GM18868 (cell line): ENCODE results near the gene MED20.
A peak's percentile ranks its signal among the peaks of the same experiment; 100 is the strongest.
"Not testable (repeated sequence)": the region's sequence is repeated elsewhere in the genome, so short reads cannot be mapped to it uniquely, and the experiment has no call there.

Experiments
- ATAC-seq: cut with Tn5 transposase; IDR thresholded peaks from one replicate; pipeline ENCODE4 v1.9.1; 2021; ENCODE audit warnings: mild to moderate bottlenecking, moderate library complexity; ENCODE audit not compliant: unreplicated experiment

MED20 gene

GRCh38 chr6:41920921-41921711, at the start of gene MED20, which contains the start of gene BYSL:
Gene MED20 (minus strand): TSS chr6:41921139. CDS start chr6:41921018, 121 bp downstream.
Gene BYSL (plus strand): TSS chr6:41921499. CDS start chr6:41921563, 64 bp downstream.
- ATAC-seq, result peak; percentile 92

- no peak for ATAC-seq
Measured at GRCh38 chr6:41970436-41970846, 49.5 kb upstream of the MED20 start.

GRCh38 chr6:41967312-41968287, 46.7 kb upstream of the MED20 start:
- no peak for ATAC-seq

GRCh38 chr6:41966961-41967311, 46.0 kb upstream of the MED20 start:
- ATAC-seq, result no peak

GRCh38 chr6:41966214-41966920, 45.4 kb upstream of the MED20 start:
- no peak for ATAC-seq

- no peak for ATAC-seq
Measured at GRCh38 chr6:41965429-41966213, 44.7 kb upstream of the MED20 start.

- no peak for ATAC-seq
Measured at GRCh38 chr6:41964201-41964887, 43.4 kb upstream of the MED20 start.

- no peak for ATAC-seq
Measured at GRCh38 chr6:41963371-41963770, 42.4 kb upstream of the MED20 start.

- no peak for ATAC-seq
Measured at GRCh38 chr6:41960028-41960427, 39.1 kb upstream of the MED20 start.

- ATAC-seq, result no peak
Measured at GRCh38 chr6:41958022-41958856, 37.3 kb upstream of the MED20 start.

GRCh38 chr6:41957117-41957516, 36.2 kb upstream of the MED20 start:
- no peak for ATAC-seq

GRCh38 chr6:41955412-41955811, 34.5 kb upstream of the MED20 start:
- ATAC-seq, result no peak

GRCh38 chr6:41954668-41955067, 33.7 kb upstream of the MED20 start:
- no peak for ATAC-seq

GRCh38 chr6:41947581-41948220, 26.8 kb upstream of the MED20 start:
- no peak for ATAC-seq

GRCh38 chr6:41943456-41943855, 22.5 kb upstream of the MED20 start:
- ATAC-seq, result no peak

- ATAC-seq, result not testable (repeated sequence)
Measured at GRCh38 chr6:41942882-41943281, 21.9 kb upstream of the MED20 start.

GRCh38 chr6:41942067-41942851, 21.3 kb upstream of the MED20 start:
- peak; percentile 17 for ATAC-seq
